K562 (cell line): ENCODE results near the gene RNF207. TPM values are rescaled to one million over a fixed set of nuclear protein-coding genes. Genes with fewer than 3 reads are reported as not detected.

Experiments used
- HOMEZ ChIP-seq: fragments of 250-450 bp; sonication (Bioruptor Pico); IDR thresholded peaks from 2 replicates; pipeline ENCODE4 v1.4.0; 2020; ENCODE audit warnings: mild to moderate bottlenecking, moderate library complexity
- UBTF ChIP-seq, 2 experiments: IDR thresholded peaks; 2 replicates each; pipeline ENCODE4 v1.6.1; 2012; ENCODE audit warnings: improper control_type of control experiment in 2 of 2, low read depth in 2 of 2, low read length in 2 of 2, borderline replicate concordance in 1 of 2
- polyA plus RNA-seq, 8 experiments: library from polyadenylated mRNA; depleted of rRNA in 4 of 8; stranded (reverse) in 5 of 8; unstranded in 3 of 8; fragments of >200 nt; fragmentation: Nextera tagmentation in 2 of 8; fragmentation: Illumina TruSeq in 1 of 8; extraction: Ambion mirVana in 2 of 8; extraction: Trizol in 1 of 8; gene quantifications; 2 replicates each; pipeline versions ENCODE4 v1.2.1 to v1.2.3, GENCODE V29; 2011 to 2014; ENCODE audit warnings: inconsistent platforms in 1 of 8, missing spikeins in 1 of 8
- total RNA-seq, 7 experiments: library from RNA; depleted of rRNA in 6 of 7; stranded (reverse); fragments of >200 nt in 6 of 7; fragmentation: Illumina TruSeq in 2 of 7; extraction: Trizol in 2 of 7; gene quantifications; 2 replicates each; pipeline versions ENCODE4 v1.2.1 to v1.2.3, GENCODE V29; 2011 to 2021; ENCODE audit warnings: low replicate concordance in 1 of 7

RNF207 gene
- total and polyA plus RNA-seq, 9 of the 15 experiments (the other 6 are each of a cell fraction or from before 2014, with no cell fraction given) = 2.7 to 30.6 (median 12.9) TPM

DNA sequence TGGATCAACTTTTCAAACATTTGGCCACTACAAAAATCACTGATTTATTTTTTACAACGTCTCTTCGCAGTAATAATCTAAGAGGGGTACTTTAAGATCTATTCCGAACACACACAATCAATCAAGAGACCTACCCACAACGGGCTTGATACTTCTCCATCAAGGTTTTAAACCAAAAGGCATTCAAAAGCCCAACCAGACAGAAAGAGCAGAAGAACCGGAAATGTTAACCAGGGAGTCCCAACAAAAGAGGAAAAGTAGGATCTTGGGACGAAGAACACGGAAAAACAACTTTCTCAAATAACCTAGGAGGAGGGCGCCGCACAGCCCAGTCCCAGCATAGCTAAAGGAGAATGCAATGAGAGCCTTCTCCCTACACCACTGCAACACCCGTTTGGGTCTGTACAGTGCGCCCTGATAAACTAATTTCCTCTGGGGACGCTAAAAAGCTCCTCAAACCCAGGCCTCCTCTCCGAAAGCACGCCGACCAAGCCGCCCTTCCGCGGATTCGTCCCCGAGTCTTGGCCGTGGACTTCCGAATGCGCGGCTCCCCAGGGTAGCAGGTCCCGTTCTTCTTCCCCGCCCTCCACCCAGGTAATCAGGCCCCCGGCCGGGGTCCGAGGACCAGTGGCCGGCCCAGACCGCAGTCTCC lies 7.1 kb upstream of the RNF207 start (continued):
- TF ChIP-seq UBTF (IDR thresholded peaks at IDR 0.05; ENCODE audit: borderline replicate concordance in 1 of 2, low read depth in 2 of 2, low read length in 2 of 2) (peak in 1 of 2 experiments; percentile 15; a peak in 1 of 4 replicates), HOMEZ (CRISPR knock-in tag) (no peak)
